ENCODE data around the gene SCRN2. TPM values are rescaled to one million over a fixed set of nuclear protein-coding genes. Genes with fewer than 3 reads are reported as not detected.

The SCRN2 gene
- total and polyA plus RNA-seq, 2 of the 8 experiments (the other 6 are each of a cell fraction or from before 2014, with no cell fraction given), result 24.4 to 42.3 TPM

- TF ChIP-seq, protein P1, sequence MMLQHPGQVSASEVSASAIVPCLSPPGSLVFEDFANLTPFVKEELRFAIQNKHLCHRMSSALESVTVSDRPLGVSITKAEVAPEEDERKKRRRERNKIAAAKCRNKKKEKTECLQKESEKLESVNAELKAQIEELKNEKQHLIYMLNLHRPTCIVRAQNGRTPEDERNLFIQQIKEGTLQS (IDR thresholded peaks at IDR 0.05; ENCODE audit: insufficient read depth, low read depth, low read length), result no peak
- TF ChIP-seq KDM1A (IDR thresholded peaks at IDR 0.05; ENCODE audit: borderline replicate concordance, low read length) (no peak), JUN (IDR thresholded peaks at IDR 0.05; ENCODE audit: low read depth, low read length) (no peak)
Measured at GRCh38 chr17:47822785-47823184, 18.3 kb downstream of the SCRN2 start (continued).

All from H1 (cell line).